Neural progenitor cell (in vitro differentiated cells): Measurements from ENCODE around the gene NAP1L4. TPM values are rescaled to one million over a fixed set of nuclear protein-coding genes. Genes with fewer than 3 reads are reported as not detected.
A peak's percentile ranks its signal among the peaks of the same experiment; 100 is the strongest.

ENCODE experiments used
- DNase-seq: peaks from one replicate; pipeline ENCODE4 v3.0.0-alpha.2; 2016; ENCODE audit warnings: low spot score
- H2AFZ ChIP-seq: fragments of 200-600 bp; sonication (generic); replicated peaks from 2 replicates; pipeline ENCODE4 v1.6.1; 2016; ENCODE audit warnings: antibody characterized with exemption
- H3F3A ChIP-seq: fragments of 200-600 bp; sonication (generic); 2 replicates; pipeline ENCODE4 v1.6.1; 2016; ENCODE audit warnings: antibody characterized with exemption, low read depth
- H3K27ac ChIP-seq: fragments of 200-600 bp; sonication (generic); 2 replicates; pipeline ENCODE4 v1.5.1; 2016; ENCODE audit warnings: mild to moderate bottlenecking
- H3K27me3 ChIP-seq: fragments of 200-600 bp; sonication (generic); 2 replicates; pipeline ENCODE4 v1.6.1; 2016; ENCODE audit warnings: mild to moderate bottlenecking, moderate library complexity
- H3K36me3 ChIP-seq: fragments of 200-600 bp; sonication (generic); 2 replicates; pipeline ENCODE4 v1.5.1; 2016
- H3K4me1 ChIP-seq: fragments of 200-600 bp; sonication (generic); 2 replicates; pipeline ENCODE4 v1.6.1; 2016; ENCODE audit warnings: mixed run types
- H3K4me2 ChIP-seq: fragments of 200-600 bp; sonication (generic); 2 replicates; pipeline ENCODE4 v1.6.1; 2016
- H3K4me3 ChIP-seq: fragments of 200-600 bp; sonication (generic); 2 replicates; pipeline ENCODE4 v1.5.1; 2016
- H3K79me2 ChIP-seq: fragments of 200-600 bp; sonication (generic); 2 replicates; pipeline ENCODE4 v1.6.1; 2016; ENCODE audit warnings: low read depth
- H3K9ac ChIP-seq: fragments of 200-600 bp; sonication (generic); 2 replicates; pipeline ENCODE4 v1.6.1; 2016
- H3K9me3 ChIP-seq: fragments of 200-600 bp; sonication (generic); 2 replicates; pipeline ENCODE4 v1.5.1; 2016; ENCODE audit warnings: low read depth
- H4K20me1 ChIP-seq: fragments of 200-600 bp; sonication (generic); 2 replicates; pipeline ENCODE4 v1.6.1; 2016; ENCODE audit warnings: low read depth
- H3K27ac Mint-ChIP-seq: 3 replicates; pipeline ENCODE4 v1.8.0; 2021; ENCODE audit warnings: mixed read lengths
- H3K27me3 Mint-ChIP-seq: 2 replicates; pipeline ENCODE4 v1.8.0; 2022; ENCODE audit warnings: low read depth, mild to moderate bottlenecking, inconsistent platforms, moderate library complexity, mixed read lengths; ENCODE audit not compliant: insufficient read depth
- H3K36me3 Mint-ChIP-seq: 3 replicates; pipeline ENCODE4 v1.8.0; 2021; ENCODE audit warnings: mixed read lengths
- H3K4me1 Mint-ChIP-seq: 3 replicates; pipeline ENCODE4 v1.8.0; 2021; ENCODE audit warnings: mixed read lengths
- H3K4me3 Mint-ChIP-seq: 3 replicates; pipeline ENCODE4 v1.8.0; 2021; ENCODE audit warnings: mild to moderate bottlenecking, moderate library complexity, mixed read lengths
- H3K9me3 Mint-ChIP-seq: 3 replicates; pipeline ENCODE4 v1.8.0; 2020; ENCODE audit warnings: mixed read lengths
- EZH2 ChIP-seq: fragments of 200-600 bp; sonication (generic); IDR thresholded peaks from 2 replicates; pipeline ENCODE4 v1.6.1; 2017; ENCODE audit warnings: antibody characterized with exemption, mild to moderate bottlenecking, moderate library complexity
- EZH2phosphoT487 ChIP-seq: fragments of 200-600 bp; sonication (generic); IDR thresholded peaks from 2 replicates; pipeline ENCODE4 v1.6.1; 2017; ENCODE audit warnings: antibody characterized with exemption
- total RNA-seq: library from RNA; depleted of rRNA; stranded (reverse); fragments of >200 nt; gene quantifications from 2 replicates; pipeline ENCODE4 v1.2.3, GENCODE V29; 2015; ENCODE audit warnings: low replicate concordance
- TF ChIP-seq, protein P1 (sequence below): fragments of 200-600 bp; sonication (generic); IDR thresholded peaks from 2 replicates; pipeline ENCODE4 v1.5.1; 2017; ENCODE audit warnings: antibody characterized with exemption, mild to moderate bottlenecking

The NAP1L4 gene
- total RNA-seq, 1 donor from 2014 or later: 191 TPM

DNA sequence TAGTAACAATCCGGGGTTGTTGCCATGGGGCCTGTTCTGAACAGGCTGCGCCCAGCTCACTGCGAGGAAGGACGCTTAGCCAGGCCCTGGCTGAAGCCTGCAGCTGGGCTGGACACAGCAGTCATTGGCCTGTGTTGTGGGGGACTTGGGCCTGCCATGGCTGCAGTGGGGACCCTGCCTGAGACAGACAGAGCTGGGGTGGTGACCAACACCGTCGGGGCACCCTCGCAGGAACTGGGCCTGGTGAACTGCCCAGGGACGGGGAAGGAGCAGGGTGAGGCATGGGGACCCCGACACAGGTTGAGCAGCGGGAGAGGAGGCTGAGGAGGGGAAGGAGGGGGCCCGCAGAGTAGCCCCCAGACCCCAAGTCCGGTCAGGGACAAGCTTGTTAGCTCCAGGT is 71.8 kb downstream of the NAP1L4 start:
- Histone ChIP-seq H3K36me3 (no peaks in the 10 kb centered on the region), H3K27me3 (no peaks in the 10 kb centered on the region), H2AFZ (no peak overlapping the region), H3K27ac (no peak overlapping the region), H3F3A (no peaks in the 10 kb centered on the region), H3K4me2 (no peak overlapping the region), H3K4me1 (no peaks in the 10 kb centered on the region), H3K79me2 (no peaks in the 10 kb centered on the region), H3K4me3 (no peak overlapping the region), H3K9me3 (no peaks in the 10 kb centered on the region), H3K9ac (no peak overlapping the region), H4K20me1 (no peaks in the 10 kb centered on the region)
- Mint-ChIP-seq H3K4me1 (no peaks in the 10 kb centered on the region), H3K4me3 (no peak overlapping the region), H3K27me3 (no peaks in the 10 kb centered on the region), H3K9me3 (no peaks in the 10 kb centered on the region), H3K27ac (peak overlapping the region; percentile 74), H3K36me3 (no peaks in the 10 kb centered on the region)
- no peak for DNase-seq
- TF ChIP-seq EZH2phosphoT487: no peak
- TF ChIP-seq, protein P1, sequence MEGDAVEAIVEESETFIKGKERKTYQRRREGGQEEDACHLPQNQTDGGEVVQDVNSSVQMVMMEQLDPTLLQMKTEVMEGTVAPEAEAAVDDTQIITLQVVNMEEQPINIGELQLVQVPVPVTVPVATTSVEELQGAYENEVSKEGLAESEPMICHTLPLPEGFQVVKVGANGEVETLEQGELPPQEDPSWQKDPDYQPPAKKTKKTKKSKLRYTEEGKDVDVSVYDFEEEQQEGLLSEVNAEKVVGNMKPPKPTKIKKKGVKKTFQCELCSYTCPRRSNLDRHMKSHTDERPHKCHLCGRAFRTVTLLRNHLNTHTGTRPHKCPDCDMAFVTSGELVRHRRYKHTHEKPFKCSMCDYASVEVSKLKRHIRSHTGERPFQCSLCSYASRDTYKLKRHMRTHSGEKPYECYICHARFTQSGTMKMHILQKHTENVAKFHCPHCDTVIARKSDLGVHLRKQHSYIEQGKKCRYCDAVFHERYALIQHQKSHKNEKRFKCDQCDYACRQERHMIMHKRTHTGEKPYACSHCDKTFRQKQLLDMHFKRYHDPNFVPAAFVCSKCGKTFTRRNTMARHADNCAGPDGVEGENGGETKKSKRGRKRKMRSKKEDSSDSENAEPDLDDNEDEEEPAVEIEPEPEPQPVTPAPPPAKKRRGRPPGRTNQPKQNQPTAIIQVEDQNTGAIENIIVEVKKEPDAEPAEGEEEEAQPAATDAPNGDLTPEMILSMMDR: no peak
- no peak for TF ChIP-seq EZH2

DNA sequence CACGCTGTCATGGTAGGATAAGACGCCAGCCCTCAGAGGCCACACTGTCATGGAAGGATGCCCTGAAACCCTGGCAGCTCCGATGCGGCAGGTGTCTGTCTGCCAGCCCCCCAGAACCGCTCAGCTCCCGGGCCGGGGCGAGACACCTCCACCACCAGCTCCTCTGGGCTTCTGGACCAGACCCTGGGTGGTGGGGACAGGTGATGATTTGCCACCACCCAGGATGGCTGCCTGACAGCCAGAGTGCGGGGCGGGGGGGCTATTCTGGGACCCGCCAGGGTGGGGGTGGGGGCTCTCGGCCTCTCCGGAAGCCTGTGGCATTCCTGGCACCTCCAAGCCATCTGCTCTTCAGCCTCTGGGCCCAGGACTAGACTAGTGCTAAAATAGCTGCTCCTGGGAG is 72.3 kb downstream of the NAP1L4 start:
- Mint-ChIP-seq H3K9me3 (no peaks in the 10 kb centered on the region), H3K4me3 (no peak overlapping the region), H3K4me1 (no peaks in the 10 kb centered on the region), H3K36me3 (no peaks in the 10 kb centered on the region), H3K27ac (no peak overlapping the region), H3K27me3 (no peaks in the 10 kb centered on the region)
- Histone ChIP-seq H3K79me2 (no peaks in the 10 kb centered on the region), H3K4me1 (no peaks in the 10 kb centered on the region), H3K9me3 (no peaks in the 10 kb centered on the region), H4K20me1 (no peaks in the 10 kb centered on the region), H2AFZ (no peak overlapping the region), H3F3A (no peaks in the 10 kb centered on the region), H3K9ac (no peak overlapping the region), H3K27me3 (no peaks in the 10 kb centered on the region), H3K27ac (no peak overlapping the region), H3K4me2 (no peak overlapping the region), H3K36me3 (no peaks in the 10 kb centered on the region), H3K4me3 (no peak overlapping the region)
- no peak for DNase-seq
- TF ChIP-seq EZH2phosphoT487 (no peak), EZH2 (no peak)
- TF ChIP-seq, protein P1: no peak

DNA sequence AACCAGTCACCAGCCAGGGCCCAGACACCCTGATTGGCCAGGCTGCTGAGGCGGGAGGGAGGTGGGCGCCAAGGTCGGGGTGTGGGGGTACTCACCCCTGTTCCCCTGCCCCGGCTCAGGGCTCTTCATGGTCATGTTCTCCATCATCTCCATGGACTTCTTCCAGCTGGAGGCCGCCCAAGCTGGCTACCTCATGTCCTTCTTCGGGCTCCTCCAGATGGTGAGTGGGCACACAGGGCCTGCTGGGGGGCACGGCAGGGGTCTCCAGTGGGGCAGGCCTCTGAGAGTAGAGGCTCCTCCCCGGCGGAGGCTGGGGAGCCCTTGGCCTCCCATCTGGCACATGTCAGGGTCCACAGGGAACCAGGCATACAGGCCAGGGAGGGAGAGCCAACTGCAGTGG is 72.9 kb downstream of the NAP1L4 start:
- no peaks in the 10 kb centered on the region for H3K27me3 Mint-ChIP-seq
- no peak overlapping the region for H3K4me2 ChIP-seq
- no peaks in the 10 kb centered on the region for H3K36me3 Mint-ChIP-seq
- no peak overlapping the region for H3K27ac ChIP-seq
- H3K4me3 Mint-ChIP-seq: no peak overlapping the region
- H3K27me3 ChIP-seq: no peaks in the 10 kb centered on the region
- H3K4me3 ChIP-seq: no peak overlapping the region
- H3K9me3 Mint-ChIP-seq: no peaks in the 10 kb centered on the region
- no peak overlapping the region for H3K27ac Mint-ChIP-seq
- TF ChIP-seq EZH2phosphoT487 (no peak), EZH2 (no peak)
- TF ChIP-seq, protein P1: no peak
- no peaks in the 10 kb centered on the region for H3K4me1 ChIP-seq
- H4K20me1 ChIP-seq: no peaks in the 10 kb centered on the region
- no peaks in the 10 kb centered on the region for H3K9me3 ChIP-seq
- H3K79me2 ChIP-seq: no peaks in the 10 kb centered on the region
- no peaks in the 10 kb centered on the region for H3K36me3 ChIP-seq
- H3K9ac ChIP-seq: no peak overlapping the region
- no peaks in the 10 kb centered on the region for H3F3A ChIP-seq
- no peak overlapping the region for H2AFZ ChIP-seq
- no peak for DNase-seq
- H3K4me1 Mint-ChIP-seq: no peaks in the 10 kb centered on the region
